Stimulated activated CD4-positive, alpha-beta T cell treated with anti-CD3 and anti-CD28 coated beads, Interleukin-15, amount 100 ng/mL, for 48 hours (primary cell): ENCODE results near the gene PTGS1.
"Not testable (repeated sequence)": the region's sequence is repeated elsewhere in the genome, so short reads cannot be mapped to it uniquely, and the experiment has no call there.

Experiments used
- DNase-seq, 2 donors: peaks; one replicate each; pipeline ENCODE4 v3.0.0-alpha.2; 2020; ENCODE audit warnings: low read depth in 2 of 2

The PTGS1 gene

DNA sequence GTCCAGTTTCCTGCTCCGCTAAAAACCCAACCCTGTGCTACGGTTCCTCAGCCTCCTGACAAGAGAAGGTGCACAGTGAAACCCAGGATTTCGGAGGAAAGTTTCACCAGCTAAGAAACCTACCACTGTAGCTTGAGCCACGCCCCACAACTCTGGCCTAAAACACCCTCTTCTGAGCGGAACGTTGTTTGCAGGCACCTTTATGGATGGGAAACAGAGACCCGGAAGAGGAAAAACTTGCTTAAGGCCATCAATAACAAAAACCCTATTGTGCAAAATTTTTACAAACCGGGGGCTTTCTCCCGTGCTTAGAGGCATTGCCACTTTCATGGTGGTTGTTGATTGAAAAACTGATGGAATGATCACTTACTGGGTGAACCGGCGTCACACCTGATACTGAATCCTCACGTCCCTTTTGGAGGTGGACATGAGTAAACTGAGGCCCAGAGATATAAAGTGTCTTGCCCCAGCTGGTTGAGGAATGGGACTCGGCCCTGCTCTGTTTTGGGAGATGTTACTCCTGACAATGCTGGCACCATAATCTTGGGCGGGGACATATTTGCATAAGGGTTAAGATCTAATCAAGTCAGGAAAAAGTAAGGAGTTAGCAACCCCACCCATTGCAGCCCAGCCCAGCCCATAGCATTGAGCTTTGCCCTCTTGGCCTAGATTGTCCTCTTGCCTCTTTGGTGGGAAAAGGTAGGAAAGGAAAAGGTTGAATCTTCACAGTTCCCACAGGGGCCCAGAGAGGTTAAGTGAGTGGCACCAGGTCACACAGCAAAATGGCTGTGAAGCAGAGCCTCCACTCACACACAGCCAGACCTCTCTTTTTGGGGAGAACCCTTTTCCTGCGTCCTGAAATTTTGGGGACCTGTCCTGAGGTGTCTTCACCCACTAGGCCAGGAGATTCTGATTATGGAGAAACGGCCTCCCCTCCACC is 23.2 kb upstream of the PTGS1 start:
- no peak for DNase-seq

DNA sequence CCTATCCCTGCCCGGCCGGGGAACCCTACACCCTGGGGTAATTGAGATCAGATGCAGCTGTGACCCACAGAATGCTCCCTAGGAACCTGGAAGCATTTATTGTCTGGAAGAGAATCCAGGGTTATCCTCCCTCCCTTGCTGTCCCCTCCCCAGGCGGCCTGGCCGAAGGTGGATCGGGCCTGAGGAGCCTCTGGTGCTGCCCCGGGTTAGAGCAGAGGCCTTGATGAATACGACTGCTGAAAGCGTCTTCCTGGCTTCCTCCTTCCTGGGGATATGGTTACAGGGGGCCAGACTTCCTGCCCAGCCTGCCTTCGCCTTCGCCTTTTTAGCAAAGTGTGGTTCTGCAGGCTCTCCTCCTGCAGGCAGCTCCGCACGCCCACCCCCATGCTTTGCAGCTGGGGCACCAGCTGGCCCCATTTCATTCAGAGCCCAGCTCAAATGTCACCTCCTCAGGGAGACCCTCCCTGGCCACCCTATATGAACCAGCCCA is 22.5 kb upstream of the PTGS1 start:
- no peak for DNase-seq

DNA sequence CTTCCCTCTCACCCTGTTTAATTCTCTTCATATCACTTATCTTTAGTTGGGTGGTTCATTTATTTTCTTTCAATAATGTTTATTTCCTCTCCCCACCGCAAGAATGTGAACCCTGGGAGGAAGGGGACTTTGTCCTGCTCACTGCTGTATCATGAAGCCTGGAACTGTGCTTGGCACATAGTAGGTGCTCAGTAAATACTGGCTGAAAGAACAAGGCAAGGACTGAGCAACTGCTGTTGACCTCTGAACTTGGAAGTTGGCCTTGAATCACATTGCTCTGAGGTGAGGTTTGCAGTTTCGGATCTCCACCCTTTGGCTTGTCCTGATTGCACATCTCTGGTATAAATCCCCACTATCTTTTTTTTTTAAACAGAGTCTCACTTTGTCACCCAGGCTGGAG is 22.0 kb upstream of the PTGS1 start:
- no peak for DNase-seq

GRCh38 chr9:122349201-122349600 is 21.6 kb upstream of the PTGS1 start:
- no peak for DNase-seq

- DNase-seq = peak; percentile 41 to 64
Measured at GRCh38 chr9:122350577-122351355, 20.1 kb upstream of the PTGS1 start.

GRCh38 chr9:122354536-122355199 is 16.2 kb upstream of the PTGS1 start:
- DNase-seq = no peak

GRCh38 chr9:122355336-122355875 is 15.4 kb upstream of the PTGS1 start:
- no peak for DNase-seq

- no peak for DNase-seq
Measured at GRCh38 chr9:122356627-122357026, 14.2 kb upstream of the PTGS1 start.

DNA sequence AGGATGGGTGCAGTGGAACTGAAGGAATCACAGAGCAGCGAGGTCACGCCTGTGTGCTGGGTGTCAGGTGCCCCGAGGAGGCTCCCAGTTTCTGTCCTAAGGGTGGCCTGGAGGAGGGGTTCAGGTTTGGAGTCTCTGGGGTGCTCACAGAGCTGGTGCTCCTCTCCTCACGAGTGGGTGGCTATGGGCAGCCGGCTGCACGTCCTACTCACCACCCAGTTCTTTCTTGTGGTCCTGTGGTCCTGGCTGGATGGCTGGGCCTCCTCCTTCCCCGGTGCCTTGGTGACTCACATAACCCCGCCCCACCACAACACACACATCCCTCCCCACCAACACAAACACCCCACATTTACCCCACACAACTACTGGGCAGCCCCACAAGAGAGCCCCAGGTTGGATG is 9.9 kb upstream of the PTGS1 start:
- DNase-seq = no peak

GRCh38 chr9:122363131-122363530 is 7.7 kb upstream of the PTGS1 start:
- DNase-seq = not testable (repeated sequence)

- no peak for DNase-seq
Measured at GRCh38 chr9:122364117-122364782, 6.6 kb upstream of the PTGS1 start.

GRCh38 chr9:122364783-122365150 is 6.1 kb upstream of the PTGS1 start:
- DNase-seq = no peak

- no peak for DNase-seq
Measured at GRCh38 chr9:122366074-122366660, 4.7 kb upstream of the PTGS1 start.

DNA sequence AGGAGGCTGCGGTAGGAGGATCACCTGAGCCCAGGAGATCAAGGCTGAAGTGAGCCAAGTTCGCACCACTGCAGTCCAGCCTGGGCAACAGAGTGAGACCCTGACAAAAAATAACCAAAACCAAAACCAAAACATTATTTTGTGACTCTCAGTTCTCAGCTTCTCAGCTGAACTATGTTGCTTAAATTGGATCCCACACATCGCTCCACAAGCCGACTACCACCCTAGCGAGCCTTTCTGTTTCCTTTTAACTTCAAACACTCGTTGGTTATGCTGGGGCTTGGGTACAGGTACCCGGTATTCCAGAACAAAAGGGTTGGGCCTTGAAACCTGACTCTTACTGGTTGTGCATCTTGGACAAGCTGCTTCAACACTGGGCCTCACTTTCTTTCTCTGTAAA is 3.8 kb upstream of the PTGS1 start:
- no peak for DNase-seq

DNA sequence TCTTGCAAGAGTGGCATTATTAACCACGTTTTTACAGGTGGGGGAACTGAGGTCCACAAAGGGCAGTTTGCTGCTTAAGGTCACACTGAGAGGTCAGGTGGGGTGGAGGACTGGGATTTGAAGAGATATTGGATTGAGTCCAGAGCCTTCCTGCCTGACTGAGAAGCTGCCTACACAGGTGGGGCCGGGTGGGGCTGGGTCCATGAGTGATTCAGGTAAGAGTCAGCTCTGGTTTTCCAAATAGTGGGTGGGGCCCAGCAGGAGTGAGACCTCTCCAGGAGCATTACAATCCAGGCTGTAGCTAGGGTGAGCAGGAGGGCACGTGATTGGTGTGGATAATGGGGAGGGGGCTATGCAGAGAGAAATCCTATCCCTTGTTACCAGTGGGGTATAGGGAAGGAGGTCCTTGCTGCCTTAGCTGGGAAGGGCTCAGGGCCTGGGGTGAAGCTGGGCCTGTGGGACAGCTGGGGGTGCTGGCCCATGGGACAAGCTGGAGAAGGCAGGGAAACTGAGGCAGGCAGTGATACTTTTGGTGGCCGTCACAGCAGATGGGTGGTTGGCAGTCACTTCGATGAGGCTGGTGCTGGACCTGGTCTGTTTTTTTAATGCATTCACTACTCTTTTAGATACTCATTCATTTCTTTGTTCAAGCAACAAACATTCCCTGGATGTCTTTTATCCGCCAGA is 2.9 kb upstream of the PTGS1 start:
- DNase-seq = no peak

GRCh38 chr9:122368642-122369041 is 2.2 kb upstream of the PTGS1 start:
- no peak for DNase-seq

GRCh38 chr9:122370303-122370702 is 521 bp upstream of the PTGS1 start:
- no peak for DNase-seq

GRCh38 chr9:122371846-122372245 is 1.0 kb downstream of the PTGS1 start:
- DNase-seq = no peak

DNA sequence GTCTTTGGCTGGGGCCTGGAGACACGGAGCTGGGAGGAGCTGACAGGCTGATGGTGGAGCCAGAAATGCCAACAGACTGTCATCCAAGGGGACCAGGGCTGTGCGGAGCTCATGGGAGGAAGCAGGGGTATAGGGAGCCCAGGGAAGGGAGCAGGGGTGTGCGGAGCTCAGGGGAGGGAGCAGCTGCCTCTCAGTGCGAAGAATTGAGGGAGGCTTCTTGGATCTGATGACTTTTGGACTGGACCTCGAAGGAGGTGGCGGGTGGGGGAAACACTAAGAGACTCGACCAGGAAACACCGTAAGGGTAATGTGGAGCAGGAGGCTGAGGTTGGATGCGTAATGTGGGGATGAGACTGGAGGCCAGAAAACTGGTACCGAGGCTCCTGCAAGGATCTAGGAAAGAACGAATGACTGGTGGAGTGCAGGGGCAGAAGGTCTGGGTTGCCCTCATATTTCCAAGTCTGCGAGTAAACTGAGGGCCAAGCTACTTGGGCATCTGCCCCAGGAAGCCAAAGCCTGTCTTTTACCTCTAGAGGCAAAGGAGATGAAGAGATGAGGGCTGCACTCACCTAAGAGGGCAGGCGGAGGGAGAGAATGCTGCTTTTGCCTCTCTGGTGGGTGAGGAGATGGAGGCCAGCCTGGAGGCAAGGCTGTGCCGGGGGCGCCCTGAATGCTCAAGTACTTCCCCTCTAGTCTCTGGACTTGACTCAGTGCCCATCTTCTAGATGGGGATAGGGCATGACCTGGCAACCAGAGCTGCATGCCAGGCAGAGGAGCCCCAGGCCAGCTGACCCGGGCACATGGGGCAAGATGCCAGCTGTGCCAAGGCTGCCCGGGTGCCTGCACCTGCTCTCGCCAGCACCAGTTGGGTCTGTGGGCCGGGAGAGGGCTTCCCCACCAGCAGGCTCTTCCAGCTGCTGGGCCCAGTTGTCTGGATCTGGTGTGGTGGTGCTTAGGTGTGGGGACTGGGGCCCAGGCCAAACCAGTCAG is 2.3 kb downstream of the PTGS1 start:
- no peak for DNase-seq
